Measurements from ENCODE around the gene SELL.
"Not testable (repeated sequence)": the region's sequence is repeated elsewhere in the genome, so short reads cannot be mapped to it uniquely, and the experiment has no call there.

Gene SELL

DNA sequence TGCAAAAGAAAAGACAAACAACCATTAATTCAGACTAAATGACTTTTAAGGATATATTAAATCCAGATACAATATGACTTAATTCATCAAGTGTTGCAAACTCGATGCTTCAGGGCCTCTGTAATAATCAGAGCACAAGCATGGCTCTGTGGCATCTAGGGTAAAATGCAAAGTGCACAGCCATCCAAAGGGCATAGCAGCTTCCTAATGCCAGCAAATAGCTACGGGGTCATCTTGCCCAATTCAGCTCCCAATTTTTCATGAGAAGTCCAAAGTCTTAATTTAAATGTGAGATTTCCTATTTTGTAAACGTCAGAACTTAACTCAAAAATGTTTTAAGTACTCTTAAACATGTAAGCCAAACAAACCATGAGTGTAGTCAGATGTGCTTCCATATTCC lies 14.5 kb upstream of the SELL start:
- no peak for TF ChIP-seq CTCF (conservative IDR thresholded peaks at IDR 0.05; ENCODE audit: low read depth, low read length)
- DNase-seq (ENCODE audit: low read depth): no peak
- H3K4me3 ChIP-seq (ENCODE audit: low read depth, low read length): no peak overlapping the region

DNA sequence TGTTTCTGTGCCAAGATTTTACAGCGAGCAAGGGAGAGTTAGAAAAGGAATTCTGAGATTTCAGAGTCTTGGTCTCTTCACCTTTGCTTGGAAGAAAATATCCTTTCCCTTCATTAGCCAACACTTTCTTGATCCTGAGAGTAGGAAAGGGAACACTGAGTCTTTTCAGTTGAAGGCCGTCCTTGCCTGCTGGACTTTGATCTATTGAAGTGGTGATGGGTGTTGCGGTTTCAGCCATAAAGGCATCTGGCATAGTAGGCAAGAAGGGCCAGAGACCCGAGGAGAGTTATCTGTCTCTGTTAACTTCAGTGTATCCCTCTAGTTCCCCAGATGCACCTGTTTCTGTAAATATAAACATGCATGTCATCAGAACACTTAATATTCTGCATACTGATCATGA lies 12.7 kb upstream of the SELL start:
- TF ChIP-seq CTCF (conservative IDR thresholded peaks at IDR 0.05; ENCODE audit: low read depth, low read length): no peak
- DNase-seq (ENCODE audit: low read depth): no peak
- no peak overlapping the region for H3K4me3 ChIP-seq (ENCODE audit: low read depth, low read length)

DNA sequence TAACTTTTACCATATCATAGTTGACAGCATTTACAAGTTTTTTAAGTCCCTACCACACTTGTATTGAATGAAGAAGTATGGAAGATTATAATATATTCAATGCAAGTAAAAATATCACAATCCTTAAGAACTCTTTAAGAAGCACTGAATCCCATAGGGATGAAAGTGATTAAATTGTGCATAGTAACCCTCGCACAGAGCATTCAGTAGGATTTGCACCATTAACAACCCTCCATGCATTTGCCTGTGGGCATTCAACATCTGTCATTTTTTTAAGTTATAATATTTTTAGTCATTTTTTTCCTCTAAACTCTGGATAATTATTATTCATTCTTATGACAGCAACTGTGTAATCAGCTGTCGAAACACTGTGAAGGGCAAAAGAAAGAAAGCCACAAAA lies 12.3 kb upstream of the SELL start:
- DNase-seq (ENCODE audit: low read depth): no peak
- TF ChIP-seq CTCF (conservative IDR thresholded peaks at IDR 0.05; ENCODE audit: low read depth, low read length): no peak
- H3K4me3 ChIP-seq (ENCODE audit: low read depth, low read length): no peak overlapping the region

- TF ChIP-seq CTCF (conservative IDR thresholded peaks at IDR 0.05; ENCODE audit: low read depth, low read length): no peak
- H3K4me3 ChIP-seq (ENCODE audit: low read depth, low read length): no peak overlapping the region
- no peak for DNase-seq (ENCODE audit: low read depth)
These were observed 11.4 kb upstream of the SELL start for GRCh38 chr1:169722779-169723178.

- H3K4me3 ChIP-seq (ENCODE audit: low read depth, low read length); DNase-seq (ENCODE audit: low read depth): not testable (repeated sequence)
These were observed 3.7 kb upstream of the SELL start for GRCh38 chr1:169715100-169715499.

DNA sequence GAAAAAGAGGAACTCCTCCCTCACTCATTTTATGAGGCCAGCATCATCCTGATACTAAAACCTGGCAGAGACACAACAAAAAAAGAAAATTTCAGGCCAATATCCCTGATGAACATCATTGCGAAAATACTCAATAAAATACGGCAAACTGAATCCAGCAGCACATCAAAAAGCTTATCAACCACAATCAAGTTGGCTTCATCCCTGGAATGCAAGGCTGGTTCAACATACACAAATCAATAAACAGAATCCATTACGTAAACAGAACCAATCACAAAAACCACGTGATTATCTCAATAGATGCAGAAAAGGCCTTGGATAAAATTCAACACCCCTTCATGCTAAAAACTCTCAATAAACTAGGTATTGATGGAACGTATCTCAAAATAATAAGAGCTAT lies 1.7 kb upstream of the SELL start:
- H3K4me3 ChIP-seq (ENCODE audit: low read depth, low read length); DNase-seq (ENCODE audit: low read depth): not testable (repeated sequence)

DNA sequence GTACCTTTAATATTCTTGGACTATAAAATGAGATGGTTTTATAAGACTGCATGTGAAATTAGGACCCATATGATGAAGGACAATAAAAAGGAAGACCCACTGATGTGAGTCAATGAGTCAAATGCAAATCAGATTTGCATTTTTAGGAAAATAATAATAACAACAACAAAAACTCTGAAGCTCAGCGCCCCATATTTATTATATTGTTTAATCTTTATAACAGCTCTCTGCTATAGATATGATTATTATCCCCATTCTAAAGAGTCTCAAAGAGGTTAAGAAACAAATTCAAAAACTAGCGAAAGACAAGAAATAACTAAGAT lies 850 bp upstream of the SELL start:
- DNase-seq (ENCODE audit: low read depth): no peak

DNA sequence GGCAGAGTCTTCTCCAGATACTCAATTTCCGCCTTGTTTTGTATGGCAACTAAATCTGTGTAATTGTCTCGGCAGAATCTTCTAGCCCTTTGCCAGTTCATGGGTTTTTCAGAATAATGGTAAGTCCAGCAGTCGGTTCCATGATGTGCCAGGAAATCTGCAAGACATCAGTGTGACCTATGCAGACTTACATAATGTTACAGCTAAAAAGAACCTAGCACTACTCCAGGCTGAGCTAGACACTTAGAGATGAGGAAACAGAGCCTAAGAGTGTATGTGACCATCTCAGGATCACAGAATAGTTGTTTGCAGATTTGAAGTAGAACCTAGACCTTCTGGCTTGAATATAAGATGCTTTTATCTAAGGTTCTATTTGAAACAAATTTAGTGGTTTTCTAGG lies 2.8 kb downstream of the SELL start:
- no peak for DNase-seq (ENCODE audit: low read depth)
- no peak for TF ChIP-seq CTCF (conservative IDR thresholded peaks at IDR 0.05; ENCODE audit: low read depth, low read length)
- H3K4me3 ChIP-seq (ENCODE audit: low read depth, low read length): no peak overlapping the region

More for the DNA sequence above, 850 bp upstream of the SELL start:
- TF ChIP-seq CTCF (conservative IDR thresholded peaks at IDR 0.05; ENCODE audit: low read depth, low read length): no peak
- H3K4me3 ChIP-seq (ENCODE audit: low read depth, low read length): no peak overlapping the region
